GM19025 (cell line): ENCODE results near the gene LEP.

ENCODE experiments used
- ATAC-seq: cut with Tn5 transposase; IDR thresholded peaks from one replicate; pipeline ENCODE4 v1.9.1; 2021; ENCODE audit warnings: mild to moderate bottlenecking, low read depth, moderate library complexity; ENCODE audit not compliant: unreplicated experiment

LEP gene

DNA sequence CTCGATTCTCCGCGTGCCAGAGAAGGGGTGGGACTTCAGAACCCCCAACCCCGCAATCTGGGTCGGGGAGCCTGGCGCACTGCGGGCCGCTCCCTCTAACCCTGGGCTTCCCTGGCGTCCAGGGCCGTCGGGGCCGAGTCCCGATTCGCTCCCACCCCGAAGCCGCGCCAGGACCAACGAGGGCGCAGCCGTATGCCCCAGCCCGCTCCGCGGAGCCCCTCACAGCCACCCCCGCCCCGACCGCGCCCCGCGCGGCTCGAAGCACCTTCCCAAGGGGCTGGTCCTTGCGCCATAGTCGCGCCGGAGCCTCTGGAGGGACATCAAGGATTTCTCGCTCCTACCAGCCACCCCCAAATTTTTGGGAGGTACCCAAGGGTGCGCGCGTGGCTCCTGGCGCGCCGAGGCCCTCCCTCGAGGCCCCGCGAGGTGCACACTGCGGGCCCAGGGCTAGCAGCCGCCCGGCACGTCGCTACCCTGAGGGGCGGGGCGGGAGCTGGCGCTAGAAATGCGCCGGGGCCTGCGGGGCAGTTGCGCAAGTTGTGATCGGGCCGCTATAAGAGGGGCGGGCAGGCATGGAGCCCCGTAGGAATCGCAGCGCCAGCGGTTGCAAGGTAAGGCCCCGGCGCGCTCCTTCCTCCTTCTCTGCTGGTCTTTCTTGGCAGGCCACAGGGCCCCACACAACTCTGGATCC is at the start of gene LEP:
LEP (plus strand) TSS at position 583 of the 691 bp plus-strand sequence. CDS start 10,741 bp downstream, outside the sequence.
- no peak for ATAC-seq

DNA sequence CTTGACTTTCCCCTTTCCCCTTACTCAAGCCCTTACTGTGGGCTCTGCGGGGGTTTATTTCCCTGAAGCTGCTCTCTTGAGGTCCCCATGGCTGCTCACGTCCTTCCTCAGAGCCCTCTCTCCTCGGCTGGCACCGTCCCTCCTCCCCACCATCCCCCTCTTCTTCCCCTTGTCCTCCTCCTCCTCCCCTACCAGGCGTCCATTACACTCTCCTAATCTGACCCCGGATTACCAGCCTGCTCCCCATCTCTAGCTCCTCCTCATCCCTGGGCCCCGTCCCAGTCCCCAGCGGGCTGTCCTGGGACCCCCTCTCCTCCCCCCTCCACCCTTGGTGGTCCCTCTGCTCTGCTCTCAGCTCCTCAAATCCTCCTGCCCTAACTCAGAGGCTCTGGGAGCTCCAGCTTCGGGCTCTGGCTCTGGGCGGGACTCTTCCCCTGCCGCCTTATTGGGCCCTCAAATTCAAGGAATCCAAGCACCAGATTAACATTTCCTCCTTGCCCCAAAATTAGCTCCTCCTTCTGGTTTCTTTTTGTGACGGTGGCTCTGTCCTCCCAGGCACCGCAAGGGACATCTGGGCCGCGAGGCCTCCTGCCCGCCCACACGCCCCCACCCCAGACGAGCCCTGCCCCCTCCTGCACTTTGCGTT is 48.5 kb upstream of the LEP start:
- ATAC-seq: no peak

DNA sequence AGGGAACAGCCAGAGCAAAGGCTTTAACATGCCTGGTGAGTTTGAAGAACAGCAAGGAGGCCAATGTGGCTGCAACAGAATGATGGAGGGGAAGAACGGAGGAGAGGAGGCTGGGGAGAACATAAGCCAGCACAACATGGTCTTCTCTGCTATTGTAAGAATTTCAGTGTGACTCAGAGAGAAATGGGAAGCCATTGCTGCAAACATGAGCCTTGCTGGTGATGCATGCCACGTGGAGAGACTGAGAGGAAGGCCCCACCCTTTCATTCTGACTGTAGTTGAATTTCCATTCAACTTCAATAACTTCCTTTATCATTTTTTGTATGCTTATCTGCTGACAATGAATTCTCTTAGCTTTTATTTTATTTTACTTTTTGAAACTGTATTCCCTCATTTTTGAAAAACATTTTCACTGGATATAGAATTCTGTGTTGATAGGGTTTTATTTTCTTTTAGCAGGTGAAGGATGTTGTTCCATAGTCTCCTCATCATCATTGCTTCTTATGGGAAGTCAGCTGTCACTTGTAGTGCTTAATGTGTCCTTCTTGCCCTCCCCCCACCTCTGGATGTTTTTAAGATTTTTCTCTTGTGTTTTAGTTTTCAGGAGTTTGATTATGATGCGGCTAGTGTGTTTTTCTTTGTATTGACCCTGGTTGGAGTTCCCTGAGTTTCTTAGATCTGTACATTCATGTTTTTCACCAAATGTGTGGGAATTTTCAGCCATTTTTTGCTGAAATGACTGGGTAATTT is 46.4 kb upstream of the LEP start:
- no peak for ATAC-seq

DNA sequence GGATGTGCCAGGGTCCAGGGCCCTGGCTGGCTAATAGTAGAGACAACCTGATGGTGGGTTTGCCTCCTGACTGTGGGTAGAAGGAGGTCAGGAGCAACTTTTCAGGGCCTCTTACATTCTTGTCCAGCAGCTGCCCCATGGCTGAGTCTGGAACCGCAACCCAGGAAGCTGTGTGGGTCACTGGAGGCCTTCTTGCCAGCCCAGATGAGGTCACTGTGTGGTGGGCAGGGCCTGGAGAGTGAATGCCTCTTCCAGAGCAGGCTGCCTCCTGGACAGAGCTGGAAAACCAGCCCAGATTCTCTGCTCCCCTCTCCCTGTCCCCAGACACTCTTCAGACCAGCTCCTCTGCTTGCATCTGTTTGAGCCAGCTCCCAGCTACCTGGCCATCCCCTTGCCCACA is 43.5 kb upstream of the LEP start:
- ATAC-seq: no peak

DNA sequence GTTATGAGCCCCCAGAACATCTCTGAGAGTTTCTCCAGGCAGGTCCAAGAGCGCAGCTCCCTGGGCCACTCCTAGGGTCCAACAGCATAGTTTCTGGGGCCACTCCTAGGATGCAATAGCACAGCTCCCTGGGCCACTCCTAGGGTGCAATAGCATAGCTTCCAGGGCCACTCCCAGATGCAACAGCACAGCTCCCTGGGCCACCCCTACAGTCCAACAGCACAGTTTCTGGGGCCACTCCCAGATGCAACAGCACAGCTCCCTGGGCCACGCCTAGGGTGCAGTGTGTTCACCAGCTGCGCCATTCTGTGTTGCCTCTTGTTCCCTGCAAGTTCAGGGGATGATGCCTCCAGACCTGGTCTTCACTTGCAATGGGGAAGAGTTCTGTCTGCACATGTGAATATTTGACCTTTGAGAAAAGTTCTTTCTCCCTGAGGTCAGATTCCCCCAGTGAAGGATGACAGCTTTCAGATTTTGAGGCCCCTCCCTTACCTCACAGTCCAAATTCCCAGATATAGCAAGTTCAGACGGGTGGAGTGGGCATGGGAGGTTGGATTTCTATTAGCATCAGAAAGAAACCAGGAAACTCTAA is 43.0 kb upstream of the LEP start:
- no peak for ATAC-seq

DNA sequence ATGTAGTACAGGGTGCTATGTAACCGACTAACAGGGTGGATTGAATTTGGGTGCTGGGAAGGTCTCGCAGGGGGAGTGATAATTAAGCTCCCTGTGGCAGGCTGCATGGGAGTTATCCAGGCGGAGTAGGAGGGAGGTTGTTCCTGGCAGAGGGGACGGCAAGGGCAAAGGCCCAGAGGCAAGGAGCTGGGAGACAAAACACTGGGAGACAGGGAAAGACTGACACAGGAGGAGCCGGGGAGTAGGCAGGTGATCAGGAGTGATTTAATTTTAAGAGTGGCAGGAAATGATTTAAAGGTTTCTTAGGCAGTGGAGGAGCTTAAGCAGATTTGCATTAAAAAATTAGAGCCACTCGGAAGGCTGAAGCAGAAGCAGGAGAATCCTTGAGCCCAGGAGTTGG is 40.7 kb upstream of the LEP start:
- no peak for ATAC-seq

DNA sequence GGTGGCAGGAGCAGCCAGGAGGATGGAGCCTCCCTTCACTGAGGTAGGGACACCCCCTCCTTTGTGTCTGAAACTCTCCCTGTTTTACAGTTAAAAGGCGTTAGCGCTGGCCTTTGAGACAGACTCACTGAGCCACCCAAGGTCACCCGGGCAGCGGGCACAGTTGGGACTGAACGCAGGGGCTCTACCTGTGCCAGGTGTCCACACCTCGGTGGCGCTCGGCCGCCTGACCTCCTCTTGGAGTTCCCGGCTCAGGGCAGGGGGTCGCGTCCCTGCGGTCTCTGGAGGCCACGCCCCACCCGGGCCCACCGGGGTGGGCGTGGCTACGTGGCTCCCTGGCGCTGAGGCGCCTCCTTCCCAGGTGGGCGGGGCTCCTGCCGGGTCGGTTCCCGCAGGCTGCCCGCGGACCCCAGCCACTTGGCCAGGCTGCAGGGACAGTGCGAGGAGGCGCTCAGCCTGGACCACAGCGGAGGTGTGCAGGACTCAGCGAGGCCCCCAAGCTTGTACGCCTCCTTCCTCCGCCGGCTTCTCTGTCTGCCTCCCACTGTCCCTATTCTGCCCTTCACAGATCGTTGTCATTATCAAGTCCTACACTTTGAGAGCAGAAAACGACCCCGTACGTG is 39.9 kb upstream of the LEP start:
- ATAC-seq: no peak

DNA sequence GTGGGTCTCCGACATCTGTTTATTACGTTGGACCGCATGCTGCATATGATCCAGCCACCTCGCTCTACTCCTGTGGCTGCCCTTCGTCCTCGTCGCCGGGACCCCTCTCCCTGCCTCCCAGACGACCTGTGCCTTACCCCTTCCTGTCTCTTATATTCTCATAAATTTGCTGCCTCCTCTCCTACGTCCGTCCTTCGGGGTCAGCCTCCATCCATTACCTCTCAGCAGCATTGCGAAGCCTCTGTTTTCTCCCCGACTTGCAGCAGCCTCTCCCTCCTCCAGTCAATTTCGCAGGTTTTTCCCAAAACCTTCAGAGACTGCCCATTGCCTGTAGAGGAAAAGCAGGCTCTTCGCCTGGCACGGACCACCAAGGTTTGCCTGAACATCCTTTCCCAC is 39.4 kb upstream of the LEP start:
- no peak for ATAC-seq

DNA sequence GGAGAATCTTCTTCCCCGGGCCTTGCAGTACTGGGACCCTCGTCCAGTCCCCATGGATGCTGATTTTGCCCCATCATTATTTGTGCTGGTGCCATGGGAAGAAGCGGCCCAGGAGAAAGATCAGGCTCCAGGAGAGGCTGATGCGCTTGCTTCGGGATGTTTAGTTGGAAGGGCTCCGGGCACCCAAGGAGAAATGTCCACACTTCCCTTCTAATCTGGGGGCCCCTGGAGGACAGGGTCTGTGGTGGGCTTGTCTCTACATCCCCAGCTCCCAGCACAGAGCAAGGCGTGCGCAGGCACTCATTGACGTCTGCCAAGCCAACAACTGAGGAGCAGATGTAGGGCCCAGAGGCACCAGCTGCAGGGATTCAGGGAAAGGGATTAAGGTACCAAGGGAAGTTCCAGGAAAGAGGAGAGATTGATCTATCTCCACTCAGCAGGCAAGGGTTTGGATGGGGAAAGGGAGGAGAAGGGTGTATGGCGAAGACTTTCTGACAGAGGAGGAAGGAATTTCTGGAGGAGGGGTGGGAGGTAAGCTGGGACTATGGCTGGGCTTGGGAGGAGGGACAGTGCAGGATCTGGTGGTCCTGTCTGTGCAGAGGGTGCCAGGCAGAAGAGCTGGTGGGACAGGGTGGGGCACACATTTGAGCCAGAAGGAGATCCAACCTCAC is 38.7 kb upstream of the LEP start:
- ATAC-seq: no peak

DNA sequence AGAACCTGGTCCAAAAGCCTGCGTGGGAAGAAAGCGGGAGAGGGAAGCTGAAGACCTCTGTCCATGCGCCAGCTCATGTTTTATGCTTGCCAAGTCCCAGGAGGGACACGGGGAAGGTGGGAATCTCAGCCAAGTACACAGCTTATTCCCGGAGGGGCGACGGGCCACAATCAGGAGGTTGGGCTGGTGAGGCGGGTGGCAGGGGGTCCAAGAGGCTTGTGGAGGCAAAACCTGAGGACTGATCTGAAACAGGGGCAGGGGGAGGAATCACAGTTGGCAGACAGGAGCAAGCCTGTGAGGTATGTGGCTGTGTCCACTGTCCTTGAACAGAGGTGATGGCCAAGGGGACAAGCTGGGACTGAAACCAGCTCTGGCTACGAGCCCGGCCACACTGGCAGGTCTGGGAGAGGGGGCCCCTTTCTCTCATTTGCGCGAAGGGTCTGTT is 38.0 kb upstream of the LEP start:
- no peak for ATAC-seq

DNA sequence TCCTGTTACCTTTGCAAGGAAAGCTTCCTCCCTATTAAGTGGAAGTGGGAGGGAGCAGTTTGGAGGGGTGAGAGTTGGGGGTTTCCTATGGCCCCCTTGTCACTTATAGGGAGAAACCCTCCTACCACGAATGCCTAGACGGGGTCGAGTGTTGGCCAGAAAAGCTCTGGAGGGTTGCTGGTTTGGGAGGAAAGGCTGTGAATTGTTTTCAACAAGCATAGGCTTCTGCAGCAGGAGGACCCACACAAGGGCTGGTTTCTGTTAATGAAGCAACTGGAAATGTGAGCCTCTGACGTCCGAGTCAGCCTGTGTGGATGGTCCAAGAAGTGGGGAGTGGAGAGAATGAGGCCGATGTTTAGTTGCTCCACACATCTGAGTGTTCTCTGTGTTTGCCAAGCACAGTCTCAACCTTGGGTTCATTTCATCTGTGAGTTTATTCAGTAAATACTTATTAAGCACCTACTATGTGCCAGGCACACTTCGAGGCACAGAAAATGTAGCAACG is 37.3 kb upstream of the LEP start:
- no peak for ATAC-seq

DNA sequence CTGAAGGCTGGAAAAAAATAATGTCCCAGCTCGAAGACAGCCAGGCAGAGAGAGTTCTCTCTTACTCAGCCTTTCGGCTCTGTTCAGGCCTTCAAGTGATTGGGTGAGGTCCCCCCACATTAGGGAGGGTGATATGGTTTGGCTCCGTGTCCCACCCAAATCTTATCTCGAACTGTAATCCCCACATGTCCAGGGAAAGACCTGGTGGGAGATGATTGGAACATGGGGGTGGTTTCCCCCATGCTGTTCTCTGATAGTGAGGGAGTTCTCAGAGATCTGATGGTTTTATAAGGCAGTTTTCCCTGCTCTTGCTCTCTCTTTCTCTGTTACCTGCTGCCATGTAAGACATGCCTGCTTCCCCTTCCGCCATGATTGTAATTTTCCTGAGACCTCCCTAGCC is 36.6 kb upstream of the LEP start:
- no peak for ATAC-seq

DNA sequence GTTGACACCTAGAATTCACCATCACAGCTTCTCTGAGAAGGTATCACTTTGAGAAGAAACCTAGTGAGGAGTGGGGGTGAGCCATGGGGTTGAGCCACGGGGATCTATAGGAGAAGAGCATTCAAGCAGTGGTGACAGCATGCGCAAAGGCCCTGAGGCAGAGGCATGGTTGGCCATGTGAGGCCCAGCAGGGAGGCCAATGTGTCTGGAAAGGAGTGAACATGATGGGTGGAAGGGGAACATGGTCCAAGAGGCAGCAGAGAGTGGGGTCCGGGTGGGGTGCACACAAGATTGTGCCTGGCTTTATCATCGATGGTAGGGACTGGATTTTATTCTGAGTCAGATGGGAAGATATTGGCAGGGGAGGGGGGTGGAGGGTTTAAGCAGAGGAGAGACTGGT is 36.0 kb upstream of the LEP start:
- ATAC-seq: no peak

DNA sequence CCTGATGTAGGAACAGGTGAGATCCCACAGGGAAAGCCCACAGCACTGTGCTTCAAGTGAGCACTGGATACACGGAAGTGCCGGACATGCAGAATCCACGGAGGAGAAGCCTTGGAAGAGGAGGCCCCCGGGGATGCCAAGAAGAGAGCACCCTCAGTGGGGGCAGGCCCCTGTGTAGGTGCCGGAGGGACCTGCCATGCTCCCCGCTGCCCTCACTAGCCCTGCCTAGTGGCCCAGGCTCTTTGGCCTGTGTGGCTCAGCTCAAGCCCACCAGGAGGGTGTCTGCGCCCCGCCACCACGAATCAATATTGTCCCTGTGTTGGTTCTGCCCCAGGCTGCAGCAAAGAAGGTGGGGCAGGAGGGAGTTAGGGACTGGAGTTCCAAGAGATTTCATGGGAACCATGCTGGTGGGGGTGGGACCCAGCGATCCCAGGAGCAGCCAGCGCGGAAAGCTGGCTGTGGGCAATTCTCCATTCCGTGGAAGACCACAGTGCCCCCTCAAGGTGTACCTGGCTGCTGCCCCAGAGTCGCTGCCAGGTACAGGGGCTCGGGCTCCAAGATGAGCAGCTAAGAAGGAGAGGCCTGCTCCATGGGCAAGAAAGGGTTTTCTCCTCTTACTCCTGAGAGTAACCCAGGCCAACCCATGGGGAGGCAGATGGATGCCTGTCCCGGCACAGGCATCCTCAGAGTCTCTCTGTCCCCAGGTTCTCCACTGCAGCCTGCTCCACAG is 34.9 kb upstream of the LEP start:
- ATAC-seq: no peak

DNA sequence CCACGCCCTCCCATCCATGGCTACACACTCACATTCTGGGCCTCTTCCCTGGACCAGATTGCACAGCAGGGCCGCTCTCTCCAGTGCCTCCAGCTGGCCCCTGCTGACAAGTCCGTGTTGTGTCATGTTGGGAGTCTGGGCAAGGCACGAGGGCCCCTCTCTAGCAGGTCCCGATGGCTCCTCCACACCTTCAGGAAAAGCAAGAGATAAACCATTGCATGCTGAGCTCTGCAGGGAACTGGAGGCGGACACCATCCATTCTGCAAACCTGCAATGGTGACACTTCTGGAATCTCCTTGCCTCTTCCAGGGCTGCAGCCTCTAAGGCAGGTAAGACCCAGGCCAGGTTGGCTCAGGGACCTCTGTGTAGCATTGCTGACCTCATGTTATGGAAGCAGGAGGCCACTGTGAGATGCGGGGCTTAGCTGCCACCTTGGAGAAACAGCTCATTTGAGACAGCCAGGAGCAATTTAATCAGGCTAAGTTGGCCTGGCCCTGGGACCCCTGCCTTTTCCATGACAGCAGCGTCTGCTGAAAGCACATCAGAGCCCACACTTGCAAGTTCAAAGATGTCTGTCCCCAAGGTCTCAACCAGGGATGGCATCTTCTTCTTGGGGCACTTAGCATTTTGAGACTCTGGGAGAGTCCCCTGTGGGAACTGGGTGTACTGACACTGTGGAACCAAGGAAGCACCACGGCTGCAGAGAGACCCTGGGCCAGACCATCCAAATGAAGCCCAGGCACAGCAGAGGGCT is 34.2 kb upstream of the LEP start:
- ATAC-seq: no peak

DNA sequence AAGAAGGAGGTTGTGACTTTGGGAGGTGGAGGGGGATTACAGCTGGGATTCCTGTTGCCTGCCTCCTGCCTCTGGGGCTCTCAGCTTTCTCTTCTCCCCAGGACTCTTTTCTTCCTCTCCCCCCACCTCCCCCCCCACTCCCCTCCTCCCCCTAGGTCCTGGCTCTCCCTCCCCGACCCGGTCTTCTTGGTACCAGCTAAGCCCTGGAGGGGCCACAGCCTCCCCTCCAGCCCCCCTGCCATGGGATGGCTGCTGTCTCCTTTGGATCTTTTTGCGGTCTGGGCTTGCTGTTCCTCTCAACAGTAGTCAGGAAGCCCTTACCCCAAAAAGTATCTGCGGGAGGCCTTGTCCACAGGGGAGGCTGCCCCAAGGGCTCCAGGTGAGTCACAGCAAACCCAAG is 33.5 kb upstream of the LEP start:
- ATAC-seq: no peak

DNA sequence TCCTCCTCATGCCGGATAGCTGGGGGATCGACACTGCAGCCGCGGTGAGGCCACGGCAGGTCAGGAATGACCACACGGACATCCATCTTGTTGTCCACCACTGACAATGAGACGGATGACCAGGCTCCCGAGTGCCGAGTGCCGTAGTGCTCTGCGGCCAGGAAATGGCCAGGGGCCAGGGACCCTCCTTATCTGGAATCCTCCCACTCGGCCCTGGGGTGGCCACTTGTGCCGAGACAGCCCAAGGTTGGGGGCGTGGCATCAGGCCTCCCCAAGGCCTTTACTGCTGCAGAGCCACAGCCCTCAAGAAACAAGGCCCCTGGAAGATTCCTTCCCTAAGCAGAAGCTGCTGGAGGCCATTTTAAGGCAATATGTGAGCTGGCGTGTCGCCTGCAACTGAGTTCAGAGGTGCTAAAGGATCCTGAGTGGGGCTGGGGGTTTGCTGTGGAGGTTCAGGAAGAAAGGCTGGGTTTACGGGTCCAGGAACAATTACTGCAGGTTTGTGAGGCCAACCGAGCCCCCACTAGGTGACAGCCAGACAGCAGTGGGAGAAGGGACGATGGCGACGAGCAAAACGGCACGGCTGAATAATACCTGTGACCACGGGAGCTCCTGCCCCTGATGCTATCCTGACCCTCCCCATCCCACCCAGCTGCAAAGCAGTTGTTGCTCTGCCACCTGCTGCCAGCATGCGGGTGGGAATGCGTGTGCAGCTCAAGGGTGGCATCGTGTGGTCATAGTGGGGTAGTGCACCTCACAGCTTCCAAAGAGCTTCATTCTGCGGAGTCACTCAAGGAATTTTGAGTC is 31.6 kb upstream of the LEP start:
- ATAC-seq: peak; percentile 46

DNA sequence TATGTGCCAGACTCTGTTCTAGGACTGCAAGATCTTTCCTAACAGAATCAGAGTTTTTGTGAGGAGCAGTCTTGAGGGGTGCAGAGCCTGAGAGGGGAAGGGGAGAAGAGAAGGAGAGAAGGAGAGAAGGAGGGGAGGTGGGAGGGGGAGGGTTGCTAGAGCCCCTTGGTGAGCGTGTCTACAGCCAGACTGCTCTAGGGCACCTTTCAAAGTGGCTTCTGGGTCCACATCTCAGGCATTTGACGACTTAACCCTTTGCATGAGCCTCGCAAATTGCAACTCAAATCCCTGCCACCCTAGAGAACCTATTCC is 31.1 kb upstream of the LEP start:
- no peak for ATAC-seq
